ENCODE data around the gene NEU2.
"Not testable (repeated sequence)": the region's sequence is repeated elsewhere in the genome, so short reads cannot be mapped to it uniquely, and the experiment has no call there.

The NEU2 gene

GRCh38 chr2:233010569-233011267, 21.8 kb upstream of the NEU2 start:
- no peak for DNase-seq (ENCODE audit: low read depth in 2 of 2)

GRCh38 chr2:233011268-233011650, 21.2 kb upstream of the NEU2 start:
- DNase-seq (ENCODE audit: low read depth in 2 of 2), result no peak

- DNase-seq (ENCODE audit: low read depth in 2 of 2), result no peak
These were observed 20.8 kb upstream of the NEU2 start for GRCh38 chr2:233011702-233012131.

- DNase-seq (ENCODE audit: low read depth in 2 of 2), result no peak
These were observed 20.0 kb upstream of the NEU2 start for GRCh38 chr2:233012301-233012971.

GRCh38 chr2:233013027-233013461, 19.4 kb upstream of the NEU2 start, which contains the start of gene NGEF:
NGEF (minus strand) TSS chr2:233013256; CDS start chr2:232974890, 38,366 bp downstream.
- no peak for DNase-seq (ENCODE audit: low read depth in 2 of 2)

- DNase-seq (ENCODE audit: low read depth in 2 of 2), result no peak
These were observed 18.8 kb upstream of the NEU2 start for GRCh38 chr2:233013650-233014049.

GRCh38 chr2:233015019-233015645, 17.3 kb upstream of the NEU2 start:
- DNase-seq (ENCODE audit: low read depth in 2 of 2), result no peak

GRCh38 chr2:233017947-233018346, 14.5 kb upstream of the NEU2 start:
- DNase-seq (ENCODE audit: low read depth in 2 of 2), result no peak

GRCh38 chr2:233019610-233020009, 12.9 kb upstream of the NEU2 start:
- not testable (repeated sequence) for DNase-seq (ENCODE audit: low read depth in 2 of 2)

- DNase-seq (ENCODE audit: low read depth in 2 of 2), result no peak
These were observed 12.0 kb upstream of the NEU2 start for GRCh38 chr2:233020454-233020853.

GRCh38 chr2:233021771-233022170, 10.7 kb upstream of the NEU2 start:
- no peak for DNase-seq (ENCODE audit: low read depth in 2 of 2)

GRCh38 chr2:233022561-233022960, 9.9 kb upstream of the NEU2 start:
- DNase-seq (ENCODE audit: low read depth in 2 of 2), result no peak

- DNase-seq (ENCODE audit: low read depth in 2 of 2), result no peak
These were observed 9.3 kb upstream of the NEU2 start for GRCh38 chr2:233023007-233023760.

GRCh38 chr2:233023761-233024410, 8.6 kb upstream of the NEU2 start:
- DNase-seq (ENCODE audit: low read depth in 2 of 2), result no peak

GRCh38 chr2:233025706-233026105, 6.8 kb upstream of the NEU2 start:
- no peak for DNase-seq (ENCODE audit: low read depth in 2 of 2)

GRCh38 chr2:233026198-233026813, 6.2 kb upstream of the NEU2 start:
- DNase-seq (ENCODE audit: low read depth in 2 of 2), result no peak

GRCh38 chr2:233029321-233029720, 3.2 kb upstream of the NEU2 start:
- no peak for DNase-seq (ENCODE audit: low read depth in 2 of 2)

GRCh38 chr2:233031556-233032500, 644 bp upstream of the NEU2 start:
- no peak for DNase-seq (ENCODE audit: low read depth in 2 of 2)

GRCh38 chr2:233033672-233034071, 1.2 kb downstream of the NEU2 start:
- DNase-seq (ENCODE audit: low read depth in 2 of 2), result no peak

Data from stimulated activated CD8-positive, alpha-beta memory T cell treated with anti-CD3 and anti-CD28 coated beads, Interleukin-7, amount 100 ng/mL, for 4 hours (primary cell).